ENCODE results near the gene CUEDC1.

DNA sequence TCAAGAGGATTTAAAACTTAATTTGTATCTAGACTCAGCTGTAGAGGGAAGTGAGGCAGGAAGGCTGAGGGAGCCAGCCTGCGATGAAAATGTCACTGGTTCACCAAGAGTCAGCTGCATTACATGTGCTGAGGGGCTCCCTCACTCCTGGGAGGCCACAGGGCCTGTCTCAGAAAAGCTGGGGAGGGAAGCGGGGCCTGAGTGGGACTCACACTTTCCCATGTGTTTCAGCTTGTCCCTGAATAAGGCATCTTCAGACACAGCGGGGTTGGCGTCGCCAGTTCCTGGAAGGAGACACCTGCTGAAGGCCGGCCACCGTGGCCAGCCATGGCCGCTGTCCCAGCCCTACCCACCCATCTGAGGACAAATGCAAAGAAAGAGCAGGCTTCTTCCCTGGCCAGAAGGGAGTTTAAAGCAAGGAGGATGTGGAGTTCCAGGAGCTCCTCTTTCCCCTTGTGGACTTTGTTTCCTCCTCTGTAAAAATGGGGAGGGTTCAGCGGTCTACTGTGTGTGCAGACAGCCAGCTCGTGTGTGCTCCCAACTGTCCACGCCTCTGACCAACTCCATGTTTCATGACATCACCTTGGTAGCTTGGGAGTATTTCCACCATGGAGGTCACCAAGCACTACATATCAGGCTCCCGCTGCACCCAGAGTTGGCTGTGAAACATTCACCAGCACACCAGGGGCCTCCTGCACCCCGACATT is 86.1 kb downstream of the CUEDC1 start:
- TF ChIP-seq, protein P1, sequence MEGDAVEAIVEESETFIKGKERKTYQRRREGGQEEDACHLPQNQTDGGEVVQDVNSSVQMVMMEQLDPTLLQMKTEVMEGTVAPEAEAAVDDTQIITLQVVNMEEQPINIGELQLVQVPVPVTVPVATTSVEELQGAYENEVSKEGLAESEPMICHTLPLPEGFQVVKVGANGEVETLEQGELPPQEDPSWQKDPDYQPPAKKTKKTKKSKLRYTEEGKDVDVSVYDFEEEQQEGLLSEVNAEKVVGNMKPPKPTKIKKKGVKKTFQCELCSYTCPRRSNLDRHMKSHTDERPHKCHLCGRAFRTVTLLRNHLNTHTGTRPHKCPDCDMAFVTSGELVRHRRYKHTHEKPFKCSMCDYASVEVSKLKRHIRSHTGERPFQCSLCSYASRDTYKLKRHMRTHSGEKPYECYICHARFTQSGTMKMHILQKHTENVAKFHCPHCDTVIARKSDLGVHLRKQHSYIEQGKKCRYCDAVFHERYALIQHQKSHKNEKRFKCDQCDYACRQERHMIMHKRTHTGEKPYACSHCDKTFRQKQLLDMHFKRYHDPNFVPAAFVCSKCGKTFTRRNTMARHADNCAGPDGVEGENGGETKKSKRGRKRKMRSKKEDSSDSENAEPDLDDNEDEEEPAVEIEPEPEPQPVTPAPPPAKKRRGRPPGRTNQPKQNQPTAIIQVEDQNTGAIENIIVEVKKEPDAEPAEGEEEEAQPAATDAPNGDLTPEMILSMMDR (IDR thresholded peaks at IDR 0.05) = no peak
- TF ChIP-seq POLR2A (IDR thresholded peaks at IDR 0.05) = no peak

All from lower leg skin (tissue), 3 donors.